DOHH2 (cell line): ENCODE measurements around the gene HPS3.

Experiments used
- H3F3A ChIP-seq: fragments of 200-600 bp; sonication (generic), shearing (Covaris generic); 2 replicates; pipeline ENCODE4 v1.6.0; 2016; ENCODE audit warnings: antibody characterized with exemption, mild to moderate bottlenecking; ENCODE audit not compliant: control insufficient read depth, insufficient read depth
- H3K27ac ChIP-seq: fragments of 200-600 bp; sonication (generic); 2 replicates; pipeline ENCODE4 v1.5.1; 2014; ENCODE audit warnings: low read depth, mild to moderate bottlenecking, low read length, moderate library complexity
- H3K27me3 ChIP-seq: fragments of 200-600 bp; sonication (generic); 2 replicates; pipeline ENCODE4 v1.6.1; 2014; ENCODE audit warnings: mild to moderate bottlenecking, low read length, mixed read lengths; ENCODE audit not compliant: control insufficient read depth
- H3K36me3 ChIP-seq: fragments of 200-600 bp; sonication (generic); 2 replicates; pipeline ENCODE4 v1.6.1; 2014; ENCODE audit warnings: mild to moderate bottlenecking, low read length, moderate library complexity, mixed read lengths; ENCODE audit not compliant: control insufficient read depth
- H3K4me1 ChIP-seq: fragments of 200-600 bp; sonication (generic); 2 replicates; pipeline ENCODE4 v1.6.1; 2014; ENCODE audit warnings: mild to moderate bottlenecking, low read length, mixed read lengths; ENCODE audit not compliant: control insufficient read depth
- H3K4me2 ChIP-seq: fragments of 200-600 bp; sonication (generic); 2 replicates; pipeline ENCODE4 v1.6.0; 2014; ENCODE audit warnings: mild to moderate bottlenecking, low read length, moderate library complexity
- H3K4me3 ChIP-seq: fragments of 200-600 bp; sonication (generic); 2 replicates; pipeline ENCODE4 v1.5.1; 2014; ENCODE audit warnings: mild to moderate bottlenecking, low read length, mixed read lengths
- H3K79me2 ChIP-seq: fragments of 200-600 bp; sonication (generic); 2 replicates; pipeline ENCODE4 v1.6.1; 2014; ENCODE audit warnings: mild to moderate bottlenecking, low read length, mixed read lengths; ENCODE audit not compliant: control insufficient read depth
- H3K9me2 ChIP-seq: fragments of 200-600 bp; sonication (generic); replicated peaks from 2 replicates; pipeline ENCODE4 v1.6.1; 2014; ENCODE audit warnings: mild to moderate bottlenecking, low read length, mixed read lengths; ENCODE audit not compliant: control insufficient read depth
- H3K9me3 ChIP-seq: fragments of 200-600 bp; sonication (generic); 2 replicates; pipeline ENCODE4 v1.6.1; 2014; ENCODE audit warnings: antibody characterized with exemption, low read length, mixed read lengths; ENCODE audit not compliant: control insufficient read depth, insufficient read depth
- H4K20me1 ChIP-seq: fragments of 200-600 bp; sonication (generic); 2 replicates; pipeline ENCODE4 v1.6.0; 2014; ENCODE audit warnings: low read depth, mild to moderate bottlenecking, antibody characterized with exemption, low read length, moderate library complexity; ENCODE audit not compliant: control insufficient read depth, insufficient read depth
- EZH2phosphoT487 ChIP-seq: fragments of 200-600 bp; sonication (generic); IDR thresholded peaks from 2 replicates; pipeline ENCODE4 v1.6.1; 2017; ENCODE audit warnings: borderline replicate concordance, mild to moderate bottlenecking, antibody characterized with exemption, low read length, moderate library complexity, mixed read lengths
- TF ChIP-seq, protein P1 (sequence below): fragments of 200-600 bp; sonication (generic); IDR thresholded peaks from one replicate; pipeline ENCODE4 v1.5.1; 2014; ENCODE audit warnings: antibody characterized with exemption, mild to moderate bottlenecking, low read depth, low read length; ENCODE audit not compliant: poor library complexity, severe bottlenecking

HPS3 gene

DNA sequence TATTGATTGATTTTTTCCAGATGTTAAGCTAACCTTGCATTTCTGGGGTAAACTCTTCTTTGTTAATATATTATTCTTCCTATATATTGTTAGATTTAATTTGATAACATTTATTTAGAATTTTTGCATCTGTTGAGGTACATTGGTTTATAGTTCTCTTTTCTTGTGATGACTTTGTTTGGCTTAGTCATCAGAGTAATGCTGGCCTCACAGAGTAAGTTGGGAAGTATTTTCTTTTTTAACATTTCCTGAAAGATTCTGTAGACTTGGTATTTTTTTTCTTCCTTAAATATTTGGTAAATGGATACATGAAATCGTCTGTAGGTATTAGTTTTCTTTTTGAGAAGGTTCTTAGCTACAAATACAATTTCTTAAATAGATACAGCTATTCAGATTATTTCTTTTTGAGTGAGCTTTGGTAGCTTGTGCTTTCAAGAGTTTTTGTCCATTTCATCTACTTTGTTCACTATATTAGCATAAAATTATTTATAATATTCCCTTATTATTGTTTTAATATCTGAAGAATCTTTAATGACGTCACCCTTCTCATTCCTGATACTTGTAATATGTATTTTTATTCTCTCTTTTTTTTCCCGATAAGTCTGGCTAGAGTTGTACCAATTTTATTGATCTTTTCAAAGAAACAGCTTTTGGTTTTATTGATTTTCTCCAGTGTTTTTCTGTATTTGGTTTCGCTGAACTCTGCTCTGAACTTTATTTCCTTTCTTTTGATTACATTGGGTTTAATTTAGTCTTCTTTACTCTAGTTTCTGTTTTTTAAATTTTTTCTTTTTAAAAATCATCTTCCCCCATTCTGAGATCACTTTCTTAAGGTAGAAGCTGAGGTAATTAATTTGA, 6.5 kb upstream of the HPS3 start:
- H3K36me3 ChIP-seq = no peaks in the 10 kb centered on the region
- no peak overlapping the region for H3K4me3 ChIP-seq
- no peaks in the 10 kb centered on the region for H3K9me3 ChIP-seq
- H3K27me3 ChIP-seq = no peaks in the 10 kb centered on the region
- no peak overlapping the region for H3K27ac ChIP-seq
- H4K20me1 ChIP-seq = no peaks in the 10 kb centered on the region
- H3K4me2 ChIP-seq = no peak overlapping the region
- TF ChIP-seq, protein P1, sequence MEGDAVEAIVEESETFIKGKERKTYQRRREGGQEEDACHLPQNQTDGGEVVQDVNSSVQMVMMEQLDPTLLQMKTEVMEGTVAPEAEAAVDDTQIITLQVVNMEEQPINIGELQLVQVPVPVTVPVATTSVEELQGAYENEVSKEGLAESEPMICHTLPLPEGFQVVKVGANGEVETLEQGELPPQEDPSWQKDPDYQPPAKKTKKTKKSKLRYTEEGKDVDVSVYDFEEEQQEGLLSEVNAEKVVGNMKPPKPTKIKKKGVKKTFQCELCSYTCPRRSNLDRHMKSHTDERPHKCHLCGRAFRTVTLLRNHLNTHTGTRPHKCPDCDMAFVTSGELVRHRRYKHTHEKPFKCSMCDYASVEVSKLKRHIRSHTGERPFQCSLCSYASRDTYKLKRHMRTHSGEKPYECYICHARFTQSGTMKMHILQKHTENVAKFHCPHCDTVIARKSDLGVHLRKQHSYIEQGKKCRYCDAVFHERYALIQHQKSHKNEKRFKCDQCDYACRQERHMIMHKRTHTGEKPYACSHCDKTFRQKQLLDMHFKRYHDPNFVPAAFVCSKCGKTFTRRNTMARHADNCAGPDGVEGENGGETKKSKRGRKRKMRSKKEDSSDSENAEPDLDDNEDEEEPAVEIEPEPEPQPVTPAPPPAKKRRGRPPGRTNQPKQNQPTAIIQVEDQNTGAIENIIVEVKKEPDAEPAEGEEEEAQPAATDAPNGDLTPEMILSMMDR = no peak
- no peak for TF ChIP-seq EZH2phosphoT487
- H3K9me2 ChIP-seq = no peaks in the 10 kb centered on the region
- H3K4me1 ChIP-seq = peaks cover 4% of the 10 kb centered on the region
- H3F3A ChIP-seq = no peaks in the 10 kb centered on the region
- H3K79me2 ChIP-seq = no peaks in the 10 kb centered on the region

DNA sequence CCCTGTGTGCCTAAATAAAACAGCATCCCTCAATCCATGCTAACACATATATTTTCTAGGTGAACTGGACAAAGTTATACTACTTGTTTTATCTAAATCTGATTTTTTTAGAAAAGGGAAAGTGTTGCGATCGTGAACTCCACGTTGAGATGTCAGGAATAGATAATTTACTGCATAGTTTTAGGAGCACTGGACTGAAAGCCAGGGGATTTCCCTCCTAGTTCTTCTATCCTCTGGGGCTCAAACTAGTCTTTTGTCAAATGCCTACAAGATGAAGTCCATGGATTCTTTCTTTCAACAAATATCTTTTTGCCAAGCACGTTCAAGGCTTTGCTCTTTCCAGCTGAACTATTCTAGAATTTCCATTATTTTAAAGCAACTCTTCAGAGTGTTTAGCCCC, 617 bp upstream of the HPS3 start:
- no peaks in the 10 kb centered on the region for H3F3A ChIP-seq
- H3K27ac ChIP-seq = no peak overlapping the region
- TF ChIP-seq, protein P1 = no peak
- TF ChIP-seq EZH2phosphoT487 = no peak

DNA sequence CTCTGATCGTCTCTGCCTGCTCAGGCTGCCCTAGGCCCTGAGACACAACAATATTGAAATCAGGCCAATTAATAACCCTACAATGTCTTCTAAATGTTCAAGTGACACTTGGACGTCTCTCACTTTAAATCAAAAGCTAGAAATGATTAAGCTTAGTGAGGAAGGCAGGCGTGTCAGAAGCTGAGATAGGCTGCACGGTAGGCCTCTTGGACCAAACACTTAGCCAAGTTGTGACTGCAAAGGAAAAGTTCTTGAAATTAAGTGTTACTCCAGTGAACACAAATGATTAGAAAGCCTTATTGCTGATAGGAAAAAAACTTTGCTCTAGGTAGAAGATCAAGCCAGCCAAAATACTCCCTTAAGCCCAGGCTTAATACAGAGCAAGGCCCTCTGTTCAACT, 2.2 kb downstream of the HPS3 start:
- Histone ChIP-seq H3K27ac (no peak overlapping the region), H3K27me3 (no peaks in the 10 kb centered on the region), H3F3A (no peaks in the 10 kb centered on the region), H3K9me3 (no peaks in the 10 kb centered on the region), H4K20me1 (peaks cover 5% of the 10 kb centered on the region; the same call in 1 of the 2 replicates), H3K79me2 (peaks cover 63% of the 10 kb centered on the region), H3K36me3 (peaks cover 10% of the 10 kb centered on the region), H3K4me2 (peak overlapping the region; percentile 90), H3K4me1 (peaks cover 30% of the 10 kb centered on the region), H3K9me2 (no peaks in the 10 kb centered on the region), H3K4me3 (peak overlapping the region; percentile 95)
- TF ChIP-seq, protein P1 = no peak
- no peak for TF ChIP-seq EZH2phosphoT487

More for the DNA sequence above, 617 bp upstream of the HPS3 start:
- H3K9me3 ChIP-seq = no peaks in the 10 kb centered on the region
- peaks cover 40% of the 10 kb centered on the region for H3K79me2 ChIP-seq
- H4K20me1 ChIP-seq = no peaks in the 10 kb centered on the region
- H3K27me3 ChIP-seq = no peaks in the 10 kb centered on the region
- H3K4me3 ChIP-seq = peak overlapping the region; percentile 95
- H3K36me3 ChIP-seq = peaks cover 7% of the 10 kb centered on the region
- peaks cover 30% of the 10 kb centered on the region for H3K4me1 ChIP-seq
- H3K9me2 ChIP-seq = no peaks in the 10 kb centered on the region
- peak overlapping the region; percentile 90 for H3K4me2 ChIP-seq
